Measurements from ENCODE around the gene SH3PXD2A. TPM values are rescaled to one million over a fixed set of nuclear protein-coding genes. Genes with fewer than 3 reads are reported as not detected.

Gene SH3PXD2A
- total RNA-seq, 4 donors from 2014 or later = 9.4 to 20.6 (median 11.2) TPM

GRCh38 chr10:103769176-103769575 lies 86.2 kb downstream of the SH3PXD2A start:
- 95 to 97% methylated on average over 10 of the region's 10 CpGs for WGBS, 2 donors
- Histone ChIP-seq H3K9me3 (no peaks in the 10 kb centered on the region), H3K4me3 (replicated peaks in 1 of 3) (no peak overlapping the region), H3K27ac (no peak overlapping the region), H3K27me3 (no peaks in the 10 kb centered on the region), H3K4me1 (peaks cover 4 to 16% of the 10 kb centered on the region in 2 donors), H3K36me3 (no peaks in the 10 kb centered on the region)
- intact Hi-C loops (cut with DNase I) = no loop called here
- no peak for TF ChIP-seq CTCF (IDR thresholded peaks at IDR 0.05)
- TF ChIP-seq POLR2A (IDR thresholded peaks at IDR 0.05) = no peak
- no peak for DNase-seq

GRCh38 chr10:103768345-103768744 lies 87.0 kb downstream of the SH3PXD2A start:
- no peak for DNase-seq
- no peak overlapping the region for H3K4me3 ChIP-seq (replicated peaks in 1 of 3)
- no peak overlapping the region for H3K27ac ChIP-seq
- no peaks in the 10 kb centered on the region for H3K36me3 ChIP-seq
- intact Hi-C loops (cut with DNase I) = no loop called here
- no peaks in the 10 kb centered on the region for H3K27me3 ChIP-seq
- 84 to 86% methylated on average over 11 of the region's 11 CpGs for WGBS, 2 donors
- no peak for TF ChIP-seq POLR2A (IDR thresholded peaks at IDR 0.05)
- no peak for TF ChIP-seq CTCF (IDR thresholded peaks at IDR 0.05)
- H3K9me3 ChIP-seq = no peaks in the 10 kb centered on the region
- H3K4me1 ChIP-seq = peaks cover 4 to 16% of the 10 kb centered on the region in 2 donors

- WGBS, 2 donors = 35 to 56% methylated on average over 1 of the region's 1 CpG
- TF ChIP-seq POLR2A (IDR thresholded peaks at IDR 0.05) (no peak), CTCF (IDR thresholded peaks at IDR 0.05) (no peak)
- Histone ChIP-seq H3K4me1 (peaks cover 4 to 12% of the 10 kb centered on the region in 2 donors), H3K36me3 (no peaks in the 10 kb centered on the region), H3K27me3 (no peaks in the 10 kb centered on the region), H3K4me3 (replicated peaks in 1 of 3) (no peak overlapping the region), H3K9me3 (no peaks in the 10 kb centered on the region), H3K27ac (no peak overlapping the region)
- intact Hi-C loops (cut with DNase I) = no loop called here
- no peak for DNase-seq
Observed at GRCh38 chr10:103767756-103768155, 87.6 kb downstream of the SH3PXD2A start.

GRCh38 chr10:103766751-103767505 lies 88.4 kb downstream of the SH3PXD2A start:
- TF ChIP-seq CTCF (IDR thresholded peaks at IDR 0.05) = no peak
- TF ChIP-seq POLR2A (IDR thresholded peaks at IDR 0.05) = no peak

GRCh38 chr10:103765981-103766380 lies 89.4 kb downstream of the SH3PXD2A start:
- H3K36me3 ChIP-seq = no peaks in the 10 kb centered on the region
- WGBS, 2 donors = 71% methylated on average over 6 to 8 of the region's 8 CpGs
- peak; percentile 38 to 48 for DNase-seq
- H3K4me1 ChIP-seq = peaks cover 0 to 3% of the 10 kb centered on the region in 2 donors
- H3K4me3 ChIP-seq (replicated peaks in 1 of 3) = no peak overlapping the region
- TF ChIP-seq POLR2A (IDR thresholded peaks at IDR 0.05) (no peak), CTCF (IDR thresholded peaks at IDR 0.05) (no peak)
- intact Hi-C loops (cut with DNase I) = no loop called here
- no peaks in the 10 kb centered on the region for H3K27me3 ChIP-seq
- no peak overlapping the region for H3K27ac ChIP-seq
- H3K9me3 ChIP-seq = no peaks in the 10 kb centered on the region

More at GRCh38 chr10:103766751-103767505, 88.4 kb downstream of the SH3PXD2A start:
- Histone ChIP-seq H3K4me1 (peaks cover 3 to 6% of the 10 kb centered on the region in 2 donors), H3K36me3 (no peaks in the 10 kb centered on the region), H3K4me3 (replicated peaks in 1 of 3) (no peak overlapping the region), H3K27ac (no peak overlapping the region), H3K9me3 (no peaks in the 10 kb centered on the region), H3K27me3 (no peaks in the 10 kb centered on the region)
- intact Hi-C loops (cut with DNase I) = no loop called here
- 78 to 85% methylated on average over 7 to 8 of the region's 8 CpGs for WGBS, 2 donors
- no peak for DNase-seq
